Neural progenitor cell (in vitro differentiated cells): Measurements from ENCODE around the gene DAP.

ENCODE experiments used
- EZH2 ChIP-seq: fragments of 200-600 bp; sonication (generic); IDR thresholded peaks from 2 replicates; pipeline ENCODE4 v1.6.1; 2017; ENCODE audit warnings: antibody characterized with exemption, mild to moderate bottlenecking, moderate library complexity
- EZH2phosphoT487 ChIP-seq: fragments of 200-600 bp; sonication (generic); IDR thresholded peaks from 2 replicates; pipeline ENCODE4 v1.6.1; 2017; ENCODE audit warnings: antibody characterized with exemption
- TF ChIP-seq, protein P1 (sequence below): fragments of 200-600 bp; sonication (generic); IDR thresholded peaks from 2 replicates; pipeline ENCODE4 v1.5.1; 2017; ENCODE audit warnings: antibody characterized with exemption, mild to moderate bottlenecking

DNA sequence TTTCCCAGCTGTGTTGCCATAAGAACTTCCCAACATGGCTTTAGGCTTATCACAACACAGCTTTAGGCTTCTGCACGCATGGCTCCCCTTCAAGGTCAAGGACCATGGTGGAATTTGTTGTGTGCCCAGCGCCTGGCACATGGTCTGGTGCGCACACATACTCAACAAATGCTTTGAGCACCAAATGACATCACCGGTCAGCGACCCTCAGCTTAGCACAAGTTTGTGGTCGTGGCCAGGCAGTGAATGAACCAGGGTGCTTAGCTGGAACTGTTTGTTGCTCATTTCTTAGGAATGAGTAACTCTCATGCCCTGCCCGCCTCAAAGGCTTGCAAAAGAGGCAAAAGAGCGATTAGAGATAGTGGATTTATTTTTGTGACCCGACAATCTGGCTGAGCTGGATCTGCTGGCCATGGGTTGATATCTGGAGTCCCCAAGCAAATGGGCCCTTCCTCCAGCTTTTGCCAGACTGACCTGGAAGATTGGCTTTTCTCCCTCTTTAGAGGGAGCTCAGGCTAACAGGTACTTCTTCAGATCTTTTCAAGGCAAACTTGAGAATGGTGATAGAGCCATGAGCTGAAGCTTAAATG is 58.9 kb downstream of the DAP start:
- TF ChIP-seq, protein P1, sequence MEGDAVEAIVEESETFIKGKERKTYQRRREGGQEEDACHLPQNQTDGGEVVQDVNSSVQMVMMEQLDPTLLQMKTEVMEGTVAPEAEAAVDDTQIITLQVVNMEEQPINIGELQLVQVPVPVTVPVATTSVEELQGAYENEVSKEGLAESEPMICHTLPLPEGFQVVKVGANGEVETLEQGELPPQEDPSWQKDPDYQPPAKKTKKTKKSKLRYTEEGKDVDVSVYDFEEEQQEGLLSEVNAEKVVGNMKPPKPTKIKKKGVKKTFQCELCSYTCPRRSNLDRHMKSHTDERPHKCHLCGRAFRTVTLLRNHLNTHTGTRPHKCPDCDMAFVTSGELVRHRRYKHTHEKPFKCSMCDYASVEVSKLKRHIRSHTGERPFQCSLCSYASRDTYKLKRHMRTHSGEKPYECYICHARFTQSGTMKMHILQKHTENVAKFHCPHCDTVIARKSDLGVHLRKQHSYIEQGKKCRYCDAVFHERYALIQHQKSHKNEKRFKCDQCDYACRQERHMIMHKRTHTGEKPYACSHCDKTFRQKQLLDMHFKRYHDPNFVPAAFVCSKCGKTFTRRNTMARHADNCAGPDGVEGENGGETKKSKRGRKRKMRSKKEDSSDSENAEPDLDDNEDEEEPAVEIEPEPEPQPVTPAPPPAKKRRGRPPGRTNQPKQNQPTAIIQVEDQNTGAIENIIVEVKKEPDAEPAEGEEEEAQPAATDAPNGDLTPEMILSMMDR = no peak
- TF ChIP-seq EZH2 = no peak
- TF ChIP-seq EZH2phosphoT487 = no peak
